ENCODE data around the gene C1orf141.

Gene C1orf141

GRCh38 chr1:67053535-67053784 is 81.3 kb downstream of the C1orf141 start:
- peak overlapping the region; percentile 84 for H3K27ac ChIP-seq
- TF ChIP-seq CTCF (IDR thresholded peaks at IDR 0.05): no peak
- TF ChIP-seq ZFX (IDR thresholded peaks at IDR 0.05; ENCODE audit: borderline replicate concordance): no peak

GRCh38 chr1:67052741-67053534 is 81.8 kb downstream of the C1orf141 start:
- TF ChIP-seq ZFX (IDR thresholded peaks at IDR 0.05; ENCODE audit: borderline replicate concordance) (no peak), CTCF (IDR thresholded peaks at IDR 0.05) (no peak)
- peak overlapping the region; percentile 84 for H3K27ac ChIP-seq

GRCh38 chr1:67051196-67051595 is 83.6 kb downstream of the C1orf141 start:
- TF ChIP-seq ZFX (IDR thresholded peaks at IDR 0.05; ENCODE audit: borderline replicate concordance) (no peak), CTCF (IDR thresholded peaks at IDR 0.05) (no peak)
- no peak overlapping the region for H3K27ac ChIP-seq

DNA sequence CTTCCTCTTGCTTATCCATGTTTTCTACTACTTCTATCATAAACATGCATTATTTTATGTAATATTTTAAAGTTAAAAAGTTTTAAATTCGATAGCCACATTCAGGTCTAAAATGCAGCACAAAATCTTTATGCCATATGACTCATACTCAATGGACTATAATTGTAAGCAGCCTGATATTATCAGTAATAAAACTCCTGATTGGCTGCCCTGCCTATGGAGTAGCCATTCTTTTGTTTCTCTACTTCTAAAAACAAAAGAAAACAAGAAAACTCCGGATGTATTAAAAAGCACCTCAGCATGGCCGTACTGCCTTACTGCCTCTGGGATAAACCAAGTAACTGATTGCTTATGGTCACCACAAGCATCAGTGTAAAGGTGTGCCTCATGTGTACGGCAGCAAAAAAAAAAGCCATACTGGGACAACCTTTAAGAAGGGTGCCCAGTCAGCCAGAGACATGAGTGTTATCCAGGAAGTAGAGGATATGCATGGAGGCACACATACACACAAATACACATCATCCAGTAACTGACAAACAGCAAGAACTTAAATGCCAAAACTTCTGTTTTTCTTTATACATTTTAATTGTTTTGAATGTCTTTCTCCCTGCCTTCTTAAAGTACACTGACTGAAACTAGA is 90.0 kb downstream of the C1orf141 start:
- no peak overlapping the region for H3K27ac ChIP-seq
- TF ChIP-seq ZFX (IDR thresholded peaks at IDR 0.05; ENCODE audit: borderline replicate concordance): no peak
- TF ChIP-seq CTCF (IDR thresholded peaks at IDR 0.05): no peak

GRCh38 chr1:67043366-67043765 is 91.4 kb downstream of the C1orf141 start:
- H3K27ac ChIP-seq: no peak overlapping the region
- TF ChIP-seq ZFX (IDR thresholded peaks at IDR 0.05; ENCODE audit: borderline replicate concordance): no peak
- no peak for TF ChIP-seq CTCF (IDR thresholded peaks at IDR 0.05)

All from 22Rv1 (cell line).